SK-N-SH treated with all-trans-retinoic acid at 6 μM for 48 hours (cell line): ENCODE results near the gene MCRIP2.

Experiments
- ATAC-seq: fragments of 200-7000 bp; cut with Tn5 transposase; 3 replicates; pipeline ENCODE4 v1.9.1; 2020; ENCODE audit warnings: mild to moderate bottlenecking, moderate library complexity
- ARNTL ChIP-seq: fragments of 450-650 bp; formaldehyde crosslinking; IDR thresholded peaks from 2 replicates; pipeline ENCODE4 v1.5.0; 2020; ENCODE audit warnings: low read depth, mild to moderate bottlenecking, moderate library complexity, borderline replicate concordance
- BACH2 ChIP-seq: fragments of 250-450 bp; sonication (Bioruptor Pico); IDR thresholded peaks from 2 replicates; pipeline ENCODE4 v1.9.0; 2021; ENCODE audit warnings: mild to moderate bottlenecking, borderline replicate concordance
- CSDC2 ChIP-seq: fragments of 250-450 bp; sonication (Bioruptor Pico); IDR thresholded peaks from 2 replicates; pipeline ENCODE4 v1.5.0; 2020; ENCODE audit warnings: mild to moderate bottlenecking, moderate library complexity
- ESRRG ChIP-seq: fragments of 250-450 bp; sonication (Bioruptor Pico); IDR thresholded peaks from 2 replicates; pipeline ENCODE4 v1.6.1; 2021; ENCODE audit warnings: mild to moderate bottlenecking
- GLIS3 ChIP-seq: fragments of 250-450 bp; sonication (Bioruptor Pico); IDR thresholded peaks from 2 replicates; pipeline ENCODE4 v1.5.0; 2020; ENCODE audit warnings: mild to moderate bottlenecking, moderate library complexity
- OSR1 ChIP-seq: fragments of 250-450 bp; sonication (Bioruptor Pico); IDR thresholded peaks from 2 replicates; pipeline ENCODE4 v1.8.0; 2022; ENCODE audit warnings: moderate library complexity, mild to moderate bottlenecking, inconsistent platforms
- POU6F1 ChIP-seq: fragments of 250-450 bp; sonication (Bioruptor Pico); IDR thresholded peaks from 2 replicates; pipeline ENCODE4 v1.8.0; 2021; ENCODE audit warnings: low read depth, mild to moderate bottlenecking, moderate library complexity, borderline replicate concordance
- PPARA ChIP-seq: fragments of 250-450 bp; sonication (Bioruptor Pico); IDR thresholded peaks from 2 replicates; pipeline ENCODE4 v1.5.0; 2020; ENCODE audit warnings: mild to moderate bottlenecking, borderline replicate concordance
- RARB ChIP-seq: fragments of 250-450 bp; sonication (Bioruptor Pico); IDR thresholded peaks from 2 replicates; pipeline ENCODE4 v1.8.0; 2021; ENCODE audit warnings: mild to moderate bottlenecking, moderate library complexity
- SNAI2 ChIP-seq: fragments of 250-450 bp; sonication (Bioruptor Pico); IDR thresholded peaks from 2 replicates; pipeline ENCODE4 v1.5.0; 2020; ENCODE audit warnings: mild to moderate bottlenecking, moderate library complexity
- TCF4 ChIP-seq: fragments of 250-450 bp; sonication (Bioruptor Pico); IDR thresholded peaks from 2 replicates; pipeline ENCODE4 v1.8.0; 2021; ENCODE audit warnings: mild to moderate bottlenecking, moderate library complexity, borderline replicate concordance
- TOX ChIP-seq: fragments of 250-450 bp; sonication (Bioruptor Pico); IDR thresholded peaks from 2 replicates; pipeline ENCODE4 v1.8.0; 2021; ENCODE audit warnings: mild to moderate bottlenecking, moderate library complexity, borderline replicate concordance
- ZC3H10 ChIP-seq: fragments of 250-450 bp; sonication (Bioruptor Pico); IDR thresholded peaks from 2 replicates; pipeline ENCODE4 v1.5.1; 2021; ENCODE audit warnings: mild to moderate bottlenecking, moderate library complexity
- ZFP3 ChIP-seq: fragments of 250-450 bp; sonication (Bioruptor Pico); IDR thresholded peaks from 2 replicates; pipeline ENCODE4 v1.5.0; 2020; ENCODE audit warnings: mild to moderate bottlenecking, moderate library complexity
- ZFP30 ChIP-seq: fragments of 450-650 bp; formaldehyde crosslinking; IDR thresholded peaks from 2 replicates; pipeline ENCODE4 v1.5.0; 2022; ENCODE audit warnings: mild to moderate bottlenecking, moderate library complexity
- ZNF70 ChIP-seq: fragments of 450-650 bp; formaldehyde crosslinking; IDR thresholded peaks from 2 replicates; pipeline ENCODE4 v1.5.0; 2020; ENCODE audit warnings: mild to moderate bottlenecking, moderate library complexity
- TF ChIP-seq, protein P1 (sequence below): fragments of 250-450 bp; sonication (Bioruptor Pico); IDR thresholded peaks from 2 replicates; pipeline ENCODE4 v1.8.0; 2020; ENCODE audit warnings: mild to moderate bottlenecking, moderate library complexity, borderline replicate concordance
- TF ChIP-seq, protein P2 (sequence below): fragments of 250-450 bp; sonication (Bioruptor Pico); IDR thresholded peaks from 2 replicates; pipeline ENCODE4 v1.5.1; 2021; ENCODE audit warnings: mild to moderate bottlenecking, moderate library complexity
- TF ChIP-seq, protein P3 (sequence below): fragments of 250-450 bp; sonication (Bioruptor Pico); IDR thresholded peaks from 2 replicates; pipeline ENCODE4 v1.5.1; 2020; ENCODE audit warnings: low read depth, mild to moderate bottlenecking, moderate library complexity
- TF ChIP-seq, protein P4 (sequence below): fragments of 250-450 bp; sonication (Bioruptor Pico); IDR thresholded peaks from 2 replicates; pipeline ENCODE4 v1.5.0; 2020; ENCODE audit warnings: mild to moderate bottlenecking, moderate library complexity

The MCRIP2 gene, protein sequence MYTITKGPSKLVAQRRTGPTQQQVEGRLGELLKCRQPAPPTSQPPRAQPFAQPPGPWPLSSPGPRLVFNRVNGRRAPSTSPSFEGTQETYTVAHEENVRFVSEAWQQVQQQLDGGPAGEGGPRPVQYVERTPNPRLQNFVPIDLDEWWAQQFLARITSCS

GRCh38 chr16:641326-642188 lies at the start of gene MCRIP2:
TSS of gene MCRIP2 (plus strand) at chr16:641828. CDS start at chr16:641992, 164 bp downstream.
- no peak for TF ChIP-seq GLIS3
- TF ChIP-seq BACH2 = no peak
- no peak for TF ChIP-seq TOX (CRISPR knock-in tag)
- no peak for TF ChIP-seq ZNF70
- TF ChIP-seq ARNTL (CRISPR knock-in tag) = no peak
- TF ChIP-seq ZC3H10 (CRISPR knock-in tag) = no peak
- TF ChIP-seq, protein P1, sequence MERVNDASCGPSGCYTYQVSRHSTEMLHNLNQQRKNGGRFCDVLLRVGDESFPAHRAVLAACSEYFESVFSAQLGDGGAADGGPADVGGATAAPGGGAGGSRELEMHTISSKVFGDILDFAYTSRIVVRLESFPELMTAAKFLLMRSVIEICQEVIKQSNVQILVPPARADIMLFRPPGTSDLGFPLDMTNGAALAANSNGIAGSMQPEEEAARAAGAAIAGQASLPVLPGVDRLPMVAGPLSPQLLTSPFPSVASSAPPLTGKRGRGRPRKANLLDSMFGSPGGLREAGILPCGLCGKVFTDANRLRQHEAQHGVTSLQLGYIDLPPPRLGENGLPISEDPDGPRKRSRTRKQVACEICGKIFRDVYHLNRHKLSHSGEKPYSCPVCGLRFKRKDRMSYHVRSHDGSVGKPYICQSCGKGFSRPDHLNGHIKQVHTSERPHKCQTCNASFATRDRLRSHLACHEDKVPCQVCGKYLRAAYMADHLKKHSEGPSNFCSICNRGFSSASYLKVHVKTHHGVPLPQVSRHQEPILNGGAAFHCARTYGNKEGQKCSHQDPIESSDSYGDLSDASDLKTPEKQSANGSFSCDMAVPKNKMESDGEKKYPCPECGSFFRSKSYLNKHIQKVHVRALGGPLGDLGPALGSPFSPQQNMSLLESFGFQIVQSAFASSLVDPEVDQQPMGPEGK (CRISPR knock-in tag) = no peak
- TF ChIP-seq, all 23 proteins: peak for 0
- ATAC-seq = peak; percentile 70

DNA sequence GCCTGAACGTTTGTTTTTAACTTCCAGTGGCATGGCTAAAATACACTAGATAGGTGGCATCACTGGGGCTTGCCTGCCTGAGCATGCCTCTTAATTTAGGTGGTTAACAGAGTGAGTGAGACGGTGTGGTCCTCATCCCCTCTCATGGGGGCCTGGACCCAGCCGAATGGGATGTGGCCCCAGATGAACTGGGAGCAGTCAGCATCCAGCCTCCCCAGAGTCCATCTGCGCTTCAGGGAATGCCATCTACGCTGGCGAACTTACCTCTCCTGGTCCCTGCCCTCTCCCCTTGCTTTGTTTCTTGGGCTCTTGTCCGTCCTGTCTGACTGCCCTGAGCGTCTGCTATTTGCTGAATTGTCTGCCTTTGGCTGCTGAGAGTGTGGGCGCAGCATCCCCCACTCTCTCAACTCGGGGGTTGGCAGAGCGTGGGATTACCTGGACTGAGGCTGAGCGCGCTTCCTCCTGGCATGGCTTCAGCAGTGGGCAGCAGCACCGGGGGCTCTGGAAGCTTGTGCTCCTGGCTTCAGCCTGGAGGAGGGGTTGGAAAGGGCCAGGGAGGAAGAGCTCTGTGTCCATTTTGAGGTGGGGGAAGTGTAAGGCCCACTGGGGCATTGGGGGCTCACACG lies 49.6 kb upstream of the MCRIP2 start:
- TF ChIP-seq PPARA (no peak), BACH2 (no peak), ARNTL (CRISPR knock-in tag) (no peak), ZNF70 (no peak), TOX (CRISPR knock-in tag) (no peak), CSDC2 (no peak), POU6F1 (no peak), RARB (no peak), SNAI2 (CRISPR knock-in tag) (no peak), ZFP3 (CRISPR knock-in tag) (no peak)
- TF ChIP-seq, protein P1 (CRISPR knock-in tag) = no peak
- TF ChIP-seq, protein P2, sequence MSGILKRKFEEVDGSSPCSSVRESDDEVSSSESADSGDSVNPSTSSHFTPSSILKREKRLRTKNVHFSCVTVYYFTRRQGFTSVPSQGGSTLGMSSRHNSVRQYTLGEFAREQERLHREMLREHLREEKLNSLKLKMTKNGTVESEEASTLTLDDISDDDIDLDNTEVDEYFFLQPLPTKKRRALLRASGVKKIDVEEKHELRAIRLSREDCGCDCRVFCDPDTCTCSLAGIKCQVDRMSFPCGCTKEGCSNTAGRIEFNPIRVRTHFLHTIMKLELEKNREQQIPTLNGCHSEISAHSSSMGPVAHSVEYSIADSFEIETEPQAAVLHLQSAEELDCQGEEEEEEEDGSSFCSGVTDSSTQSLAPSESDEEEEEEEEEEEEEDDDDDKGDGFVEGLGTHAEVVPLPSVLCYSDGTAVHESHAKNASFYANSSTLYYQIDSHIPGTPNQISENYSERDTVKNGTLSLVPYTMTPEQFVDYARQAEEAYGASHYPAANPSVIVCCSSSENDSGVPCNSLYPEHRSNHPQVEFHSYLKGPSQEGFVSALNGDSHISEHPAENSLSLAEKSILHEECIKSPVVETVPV (CRISPR knock-in tag) = no peak
- no peak for ATAC-seq

DNA sequence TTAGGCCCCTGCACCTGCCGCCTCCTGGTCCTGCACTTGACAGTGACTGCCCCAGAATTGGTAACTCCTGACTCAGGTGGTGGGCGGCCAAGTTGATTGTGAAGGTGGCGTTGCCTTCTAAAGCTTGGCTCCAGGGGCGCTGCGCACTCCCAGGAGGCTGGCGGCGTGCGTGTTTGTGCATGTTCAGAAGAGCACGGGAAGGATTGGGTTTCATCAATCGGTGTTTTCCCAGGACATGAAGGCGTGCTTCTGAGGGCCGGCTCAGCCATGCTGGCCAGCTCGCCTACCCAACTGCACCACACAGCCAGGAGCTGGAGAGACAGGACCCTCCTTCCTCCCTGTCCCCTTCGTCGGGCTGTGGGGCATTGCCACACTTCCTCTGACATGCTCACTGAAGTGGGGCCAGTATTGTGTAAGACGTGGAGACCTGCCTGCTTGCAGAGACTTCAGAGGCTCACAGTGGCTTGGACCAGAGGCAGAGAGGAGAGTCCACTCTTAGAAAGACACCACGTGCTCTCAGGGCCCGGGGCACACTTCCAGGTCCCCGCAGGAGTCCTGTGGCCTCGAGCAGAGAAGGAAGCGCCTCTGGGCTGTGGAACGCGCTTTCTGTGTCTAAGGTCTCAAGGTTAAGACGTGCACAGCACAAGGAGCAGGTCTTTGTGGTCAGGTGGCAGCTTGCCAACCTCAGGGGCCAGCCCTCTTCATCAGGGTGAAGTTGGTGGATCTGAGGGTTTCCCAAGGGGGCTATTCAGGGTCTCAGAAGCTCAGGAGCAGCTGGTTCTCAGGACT lies 48.9 kb upstream of the MCRIP2 start:
- ATAC-seq = no peak
- TF ChIP-seq, protein P1 (CRISPR knock-in tag) = no peak
- no peak for TF ChIP-seq RARB
- no peak for TF ChIP-seq GLIS3
- TF ChIP-seq BACH2 = no peak
- TF ChIP-seq OSR1 = no peak
- no peak for TF ChIP-seq ZNF70
- no peak for TF ChIP-seq ARNTL (CRISPR knock-in tag)
- TF ChIP-seq, protein P3, sequence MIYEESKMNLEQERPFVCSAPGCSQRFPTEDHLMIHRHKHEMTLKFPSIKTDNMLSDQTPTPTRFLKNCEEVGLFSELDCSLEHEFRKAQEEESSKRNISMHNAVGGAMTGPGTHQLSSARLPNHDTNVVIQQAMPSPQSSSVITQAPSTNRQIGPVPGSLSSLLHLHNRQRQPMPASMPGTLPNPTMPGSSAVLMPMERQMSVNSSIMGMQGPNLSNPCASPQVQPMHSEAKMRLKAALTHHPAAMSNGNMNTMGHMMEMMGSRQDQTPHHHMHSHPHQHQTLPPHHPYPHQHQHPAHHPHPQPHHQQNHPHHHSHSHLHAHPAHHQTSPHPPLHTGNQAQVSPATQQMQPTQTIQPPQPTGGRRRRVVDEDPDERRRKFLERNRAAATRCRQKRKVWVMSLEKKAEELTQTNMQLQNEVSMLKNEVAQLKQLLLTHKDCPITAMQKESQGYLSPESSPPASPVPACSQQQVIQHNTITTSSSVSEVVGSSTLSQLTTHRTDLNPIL (CRISPR knock-in tag) = no peak
- no peak for TF ChIP-seq ZFP30 (CRISPR knock-in tag)
- no peak for TF ChIP-seq TCF4 (CRISPR knock-in tag)
- TF ChIP-seq ESRRG (CRISPR knock-in tag) = no peak
- TF ChIP-seq ZFP3 (CRISPR knock-in tag) = no peak
- TF ChIP-seq, protein P4, sequence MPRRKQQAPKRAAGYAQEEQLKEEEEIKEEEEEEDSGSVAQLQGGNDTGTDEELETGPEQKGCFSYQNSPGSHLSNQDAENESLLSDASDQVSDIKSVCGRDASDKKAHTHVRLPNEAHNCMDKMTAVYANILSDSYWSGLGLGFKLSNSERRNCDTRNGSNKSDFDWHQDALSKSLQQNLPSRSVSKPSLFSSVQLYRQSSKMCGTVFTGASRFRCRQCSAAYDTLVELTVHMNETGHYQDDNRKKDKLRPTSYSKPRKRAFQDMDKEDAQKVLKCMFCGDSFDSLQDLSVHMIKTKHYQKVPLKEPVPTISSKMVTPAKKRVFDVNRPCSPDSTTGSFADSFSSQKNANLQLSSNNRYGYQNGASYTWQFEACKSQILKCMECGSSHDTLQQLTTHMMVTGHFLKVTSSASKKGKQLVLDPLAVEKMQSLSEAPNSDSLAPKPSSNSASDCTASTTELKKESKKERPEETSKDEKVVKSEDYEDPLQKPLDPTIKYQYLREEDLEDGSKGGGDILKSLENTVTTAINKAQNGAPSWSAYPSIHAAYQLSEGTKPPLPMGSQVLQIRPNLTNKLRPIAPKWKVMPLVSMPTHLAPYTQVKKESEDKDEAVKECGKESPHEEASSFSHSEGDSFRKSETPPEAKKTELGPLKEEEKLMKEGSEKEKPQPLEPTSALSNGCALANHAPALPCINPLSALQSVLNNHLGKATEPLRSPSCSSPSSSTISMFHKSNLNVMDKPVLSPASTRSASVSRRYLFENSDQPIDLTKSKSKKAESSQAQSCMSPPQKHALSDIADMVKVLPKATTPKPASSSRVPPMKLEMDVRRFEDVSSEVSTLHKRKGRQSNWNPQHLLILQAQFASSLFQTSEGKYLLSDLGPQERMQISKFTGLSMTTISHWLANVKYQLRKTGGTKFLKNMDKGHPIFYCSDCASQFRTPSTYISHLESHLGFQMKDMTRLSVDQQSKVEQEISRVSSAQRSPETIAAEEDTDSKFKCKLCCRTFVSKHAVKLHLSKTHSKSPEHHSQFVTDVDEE = no peak
